ENCODE results near the gene PNCK. TPM values are rescaled to one million over a fixed set of nuclear protein-coding genes. Genes with fewer than 3 reads are reported as not detected.
"Not testable (repeated sequence)": the region's sequence is repeated elsewhere in the genome, so short reads cannot be mapped to it uniquely, and the experiment has no call there.

The PNCK gene
- total RNA-seq, result 12.3 TPM

DNA sequence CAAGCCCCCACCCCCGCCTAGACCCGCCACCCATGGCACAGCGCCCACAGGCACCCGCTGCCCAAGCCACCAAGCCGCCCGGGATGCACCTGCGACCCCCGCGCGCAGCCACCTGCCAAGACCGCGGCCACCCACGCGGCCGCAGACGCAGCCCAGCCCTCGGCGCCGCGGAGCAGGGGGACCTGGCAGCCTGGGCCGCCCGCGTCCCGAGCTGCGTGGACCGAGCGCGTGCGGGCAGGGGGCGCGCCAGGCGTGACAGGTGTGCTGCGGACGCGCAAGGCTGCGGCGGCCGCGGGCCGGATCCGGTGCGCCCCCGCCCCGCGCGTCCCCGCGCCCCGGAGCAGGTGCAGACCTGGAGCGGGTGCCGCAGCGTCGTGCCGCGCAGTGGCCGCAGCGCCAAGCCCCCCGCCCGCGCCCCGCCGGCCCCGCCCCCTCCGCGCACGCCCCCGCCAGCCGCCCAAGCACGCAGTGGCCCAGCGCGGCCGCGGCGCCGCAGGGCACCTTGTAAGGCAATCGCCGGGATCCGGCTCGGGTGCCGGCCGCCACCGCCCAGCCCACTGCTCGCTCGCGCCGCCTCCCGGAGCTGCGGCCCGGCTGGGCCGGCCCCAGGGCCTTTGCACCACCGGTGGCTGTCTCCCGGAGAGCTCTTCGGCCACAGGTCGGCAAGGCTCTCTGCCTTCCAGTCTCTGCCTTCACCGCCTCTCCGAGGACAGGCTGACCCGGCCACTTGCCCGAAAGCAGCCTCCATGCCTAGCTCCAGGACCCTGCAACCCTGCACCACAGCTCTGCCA is at the start of gene PNCK:
PNCK (minus strand) TSS at position 386 of the 791 bp plus-strand sequence. CDS start 737 bp downstream, outside the sequence.
- DNase-seq (ENCODE audit: low spot score), result no peak

- no peak for DNase-seq (ENCODE audit: low spot score)
These were observed 49.2 kb upstream of the PNCK start for GRCh38 chrX:153722704-153723350.

DNA sequence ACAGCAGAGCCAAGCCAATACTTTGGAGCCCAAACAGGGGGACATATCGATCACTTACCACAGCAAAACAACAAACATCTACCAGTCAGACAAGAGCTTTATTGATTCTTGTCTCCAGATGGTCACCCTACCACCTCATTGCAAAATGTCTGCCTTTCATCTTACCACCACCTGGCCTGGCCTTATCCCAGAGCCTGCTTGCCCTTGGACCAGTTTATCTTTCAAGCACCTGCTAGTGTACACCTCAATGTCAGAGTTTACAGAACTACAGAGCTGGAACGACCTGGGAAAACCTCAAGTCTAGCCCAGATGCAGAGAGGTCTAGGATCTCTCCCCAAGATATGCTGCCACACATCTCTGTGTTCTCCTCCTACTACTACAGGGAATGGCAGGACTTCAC is 46.1 kb upstream of the PNCK start:
- DNase-seq (ENCODE audit: low spot score), result no peak

DNA sequence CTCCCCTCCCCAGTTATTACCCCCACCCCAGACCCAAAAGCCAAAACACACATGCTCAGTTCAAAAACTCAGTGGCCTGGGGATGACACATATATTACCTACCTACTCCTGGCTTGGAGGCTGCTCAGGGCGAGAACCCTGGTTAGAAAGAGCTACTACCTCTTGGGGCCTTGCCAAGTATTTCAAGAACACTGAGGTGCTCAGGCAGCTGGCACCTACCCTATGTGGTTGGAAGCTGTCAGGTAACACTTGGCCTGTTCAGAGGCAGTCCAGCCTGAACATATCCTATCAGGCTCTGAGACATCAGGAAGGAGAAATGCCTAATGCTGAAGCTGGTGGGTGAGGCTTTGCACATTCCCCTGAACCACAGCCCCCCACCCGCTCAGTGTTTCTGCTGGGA is 45.6 kb upstream of the PNCK start:
- no peak for DNase-seq (ENCODE audit: low spot score)

DNA sequence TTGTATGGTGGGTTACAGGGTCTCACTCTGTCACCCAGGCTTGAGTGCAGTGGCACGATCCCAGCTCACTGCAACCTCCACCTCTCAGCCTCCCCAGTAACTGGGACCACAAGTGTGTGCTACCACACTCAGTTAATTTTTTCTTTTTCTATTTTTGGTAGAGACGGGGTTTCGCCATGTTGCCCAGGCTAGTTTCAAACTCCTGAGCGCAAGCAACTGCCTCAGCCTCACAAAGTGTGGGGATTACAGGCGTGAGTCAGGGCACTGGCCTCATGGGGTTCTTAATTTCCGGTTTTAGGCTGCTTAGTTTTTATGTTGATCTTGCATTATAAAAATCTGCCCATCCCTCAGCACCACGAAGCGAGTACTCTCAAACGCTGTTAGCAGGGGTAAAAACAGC is 43.8 kb upstream of the PNCK start:
- no peak for DNase-seq (ENCODE audit: low spot score)

DNA sequence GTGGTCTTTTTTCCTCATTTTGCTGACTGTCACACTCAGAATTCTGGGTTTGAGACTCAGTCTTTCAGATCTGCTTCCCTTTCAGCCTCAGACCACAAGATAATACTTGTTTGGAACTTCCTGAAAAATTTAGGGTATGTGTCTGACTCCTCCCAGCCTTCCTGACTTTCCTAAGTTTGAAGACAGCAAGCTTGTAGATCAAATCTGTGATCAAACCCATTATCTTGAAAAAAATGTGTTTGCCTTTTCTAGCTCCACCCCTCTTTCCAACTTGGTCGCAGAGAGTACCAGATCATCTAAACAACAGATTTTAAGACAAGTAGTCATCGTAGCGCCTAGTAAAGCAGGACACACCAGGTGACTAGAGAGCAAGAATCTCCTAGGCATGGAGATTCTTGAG is 40.6 kb upstream of the PNCK start:
- no peak for DNase-seq (ENCODE audit: low spot score)

- no peak for DNase-seq (ENCODE audit: low spot score)
These were observed 36.4 kb upstream of the PNCK start for GRCh38 chrX:153709726-153710674.

DNA sequence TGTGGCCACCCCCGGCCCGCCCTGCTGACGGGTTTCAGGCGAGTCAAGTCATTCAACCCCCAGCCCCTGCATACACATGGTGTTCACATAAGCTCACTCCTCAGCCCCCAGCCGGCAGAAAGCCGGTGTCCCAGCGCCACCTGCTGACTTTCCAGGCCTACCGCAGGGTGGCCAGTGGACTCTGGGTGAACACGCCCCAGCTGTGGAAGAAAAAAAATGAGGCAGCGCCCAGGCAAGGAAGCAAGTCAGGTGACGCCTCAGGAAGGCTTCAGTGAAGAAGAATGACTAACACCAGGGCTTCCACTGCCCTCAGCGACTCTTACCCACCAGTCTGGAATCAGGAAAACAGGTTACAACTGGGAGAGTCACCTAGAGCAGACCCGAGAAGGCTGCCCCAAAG is 34.8 kb upstream of the PNCK start:
- peak; percentile 81 for DNase-seq (ENCODE audit: low spot score)

GRCh38 chrX:153707406-153707805 is 33.8 kb upstream of the PNCK start:
- no peak for DNase-seq (ENCODE audit: low spot score)

DNA sequence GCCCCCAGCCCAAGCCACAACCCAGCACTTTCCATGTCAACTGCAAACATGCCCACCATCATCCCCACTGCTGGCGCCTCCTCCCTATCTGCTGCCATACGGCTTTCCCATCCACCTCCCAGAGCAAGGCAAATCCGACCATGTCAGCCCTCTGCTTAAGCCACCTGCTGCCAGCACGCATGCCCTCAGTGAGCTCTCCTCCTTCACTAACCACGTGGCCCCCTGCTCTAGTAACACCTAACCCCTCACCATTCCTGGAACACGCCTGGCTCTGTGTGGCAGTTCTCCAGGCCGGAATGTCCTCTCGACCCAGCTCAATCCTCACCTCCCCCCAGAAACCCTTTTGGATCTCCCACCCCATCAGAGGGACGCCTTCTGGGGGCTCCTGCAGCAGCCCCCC is 33.2 kb upstream of the PNCK start:
- DNase-seq (ENCODE audit: low spot score), result no peak

GRCh38 chrX:153705403-153706060 is 31.9 kb upstream of the PNCK start:
- DNase-seq (ENCODE audit: low spot score), result not testable (repeated sequence)

DNA sequence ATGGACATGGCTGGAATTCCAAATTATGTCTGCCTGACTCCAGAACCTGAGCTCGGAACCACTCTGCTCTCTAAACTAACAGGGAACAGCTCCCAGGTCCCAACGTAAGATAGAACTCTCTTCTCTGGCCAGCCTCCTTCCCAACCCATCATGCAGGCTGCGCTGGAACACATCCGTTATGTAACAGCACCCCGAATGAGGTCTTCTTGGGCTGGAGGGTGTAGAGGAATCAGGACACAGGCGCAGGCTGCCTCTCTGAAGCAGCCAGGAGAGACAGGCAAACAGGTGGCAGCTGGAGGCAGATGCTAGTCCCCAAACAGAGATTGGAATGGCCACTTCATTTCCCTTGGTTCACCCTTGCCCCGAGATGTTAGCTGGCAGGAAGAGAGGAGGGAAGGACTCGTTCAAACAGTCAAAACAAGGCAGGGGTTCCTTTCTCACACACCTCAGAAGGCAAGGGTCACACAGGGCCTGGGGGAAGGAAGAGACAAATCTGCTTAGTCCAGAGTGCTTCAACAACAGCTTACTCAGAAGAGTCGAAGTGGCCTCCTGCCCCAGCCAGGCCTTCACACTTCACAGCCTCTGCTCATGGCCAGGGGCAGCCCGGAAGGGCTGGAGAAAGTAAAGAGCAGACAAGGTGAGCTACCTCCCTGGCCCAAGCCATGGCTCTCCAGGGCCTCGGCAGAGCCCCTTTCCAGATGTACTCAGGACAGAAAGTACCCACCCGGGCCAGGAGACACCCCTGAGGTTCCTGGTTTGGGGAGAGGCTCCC is 31.2 kb upstream of the PNCK start:
- DNase-seq (ENCODE audit: low spot score), result not testable (repeated sequence)

GRCh38 chrX:153704021-153704526 is 30.5 kb upstream of the PNCK start:
- no peak for DNase-seq (ENCODE audit: low spot score)

DNA sequence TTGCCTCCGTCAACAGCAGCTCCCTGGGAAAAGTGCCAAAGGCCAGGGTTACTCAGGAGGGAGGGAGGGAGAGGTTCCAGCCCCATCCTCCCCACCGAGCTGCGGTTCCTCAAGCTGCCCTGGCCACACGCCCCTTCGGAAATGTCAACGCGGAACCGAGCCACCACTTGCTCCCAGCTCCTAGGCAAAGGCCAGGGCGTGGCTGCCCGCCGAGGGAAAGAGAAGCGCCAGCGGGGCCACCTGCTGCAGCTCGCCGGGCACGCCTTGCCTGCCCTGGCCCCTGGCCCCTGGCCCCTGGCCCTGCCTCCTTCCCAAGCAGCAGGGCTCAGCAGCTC is 29.4 kb upstream of the PNCK start:
- no peak for DNase-seq (ENCODE audit: low spot score)

DNA sequence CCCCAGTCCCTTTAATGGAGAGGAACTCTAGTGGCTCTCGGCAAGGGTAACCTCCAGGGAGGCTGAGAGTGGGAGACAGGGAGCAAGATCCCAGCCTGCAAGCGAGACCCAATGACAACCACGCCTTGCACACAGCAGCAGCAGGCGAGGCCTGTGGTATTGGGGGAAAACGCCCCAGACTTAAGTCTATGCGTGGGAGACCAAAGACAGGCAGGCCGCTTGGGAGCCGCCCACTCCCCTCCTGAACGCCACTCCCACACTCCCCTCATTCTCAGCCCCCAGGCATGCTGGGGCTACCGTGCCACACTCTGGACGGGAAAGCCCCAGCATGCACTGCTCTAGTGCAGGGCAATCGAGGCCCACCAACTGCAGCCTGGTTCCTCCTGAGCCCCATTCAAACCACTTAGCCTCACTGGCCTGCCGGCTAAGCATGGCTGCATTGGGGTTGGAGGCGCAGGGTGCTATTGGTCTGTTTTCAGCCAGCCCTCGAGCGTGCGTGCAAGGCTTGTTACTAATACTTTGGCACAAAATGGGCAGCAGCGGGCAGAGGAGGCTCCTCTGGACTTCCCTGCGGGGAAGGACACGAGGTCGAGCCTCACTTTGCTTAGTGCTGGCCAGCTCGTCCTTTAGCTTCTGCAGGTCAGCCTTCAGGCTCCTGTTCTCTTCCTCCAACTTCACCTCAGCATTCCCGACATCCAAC is 28.9 kb upstream of the PNCK start:
- no peak for DNase-seq (ENCODE audit: low spot score)

GRCh38 chrX:153701706-153702105 is 28.1 kb upstream of the PNCK start:
- DNase-seq (ENCODE audit: low spot score), result no peak

DNA sequence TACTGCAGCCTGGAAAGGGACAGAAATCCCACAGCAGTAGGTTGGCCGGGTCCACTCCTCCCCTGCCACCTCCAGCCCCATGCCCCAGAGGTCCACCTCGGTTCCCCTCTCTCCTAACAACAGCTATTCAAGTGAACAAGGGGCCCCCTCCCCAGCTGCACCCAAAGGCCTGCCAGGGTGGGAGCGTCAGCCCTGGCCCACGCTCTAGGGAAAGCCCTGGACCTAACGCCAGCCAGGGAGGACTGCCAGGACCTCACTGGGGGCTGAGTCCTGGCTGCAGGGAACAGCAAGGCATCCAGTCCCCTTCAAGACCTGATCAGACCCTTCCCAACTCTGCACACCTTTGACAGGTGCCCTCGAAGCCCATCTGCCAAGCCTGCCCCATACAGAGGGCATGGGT is 27.4 kb upstream of the PNCK start:
- DNase-seq (ENCODE audit: low spot score), result no peak

- DNase-seq (ENCODE audit: low spot score), result no peak
These were observed 26.8 kb upstream of the PNCK start for GRCh38 chrX:153700376-153700945.

GRCh38 chrX:153699784-153700371 is 26.3 kb upstream of the PNCK start:
- not testable (repeated sequence) for DNase-seq (ENCODE audit: low spot score)

All from ureter (tissue), 1 donor.